RWPE2 (cell line): ENCODE data around the gene PNO1.
A peak's percentile ranks its signal among the peaks of the same experiment; 100 is the strongest.
"Not testable (repeated sequence)": the region's sequence is repeated elsewhere in the genome, so short reads cannot be mapped to it uniquely, and the experiment has no call there.

Experiments
- ATAC-seq: fragments of 200-7000 bp; cut with Tn5 transposase; 3 replicates; pipeline ENCODE4 v1.9.1; 2021; ENCODE audit warnings: low read depth
- DNase-seq: peaks from one replicate; pipeline ENCODE4 v3.0.0-alpha.2; 2020; ENCODE audit warnings: low spot score
- H3K27ac ChIP-seq: fragments of 450-650 bp; 2 replicates; pipeline ENCODE4 v1.5.1; 2017; ENCODE audit warnings: mild to moderate bottlenecking; ENCODE audit not compliant: poor library complexity, severe bottlenecking
- H3K27me3 ChIP-seq: fragments of 250-450 bp; sonication (Bioruptor Pico); 2 replicates; pipeline ENCODE4 v1.5.1; 2021; ENCODE audit warnings: mild to moderate bottlenecking, moderate library complexity; ENCODE audit not compliant: insufficient read depth, poor library complexity, severe bottlenecking
- H3K36me3 ChIP-seq: fragments of 250-450 bp; sonication (Bioruptor Pico); 2 replicates; pipeline ENCODE4 v1.5.1; 2020; ENCODE audit warnings: low read depth, mild to moderate bottlenecking, moderate library complexity
- H3K4me1 ChIP-seq: fragments of 250-450 bp; sonication (Bioruptor Pico); 2 replicates; pipeline ENCODE4 v1.5.1; 2021; ENCODE audit warnings: mild to moderate bottlenecking, moderate library complexity; ENCODE audit not compliant: insufficient read depth, poor library complexity, severe bottlenecking
- H3K4me3 ChIP-seq: fragments of 250-450 bp; sonication (Bioruptor Pico); 2 replicates; pipeline ENCODE4 v1.5.1; 2021; ENCODE audit warnings: mild to moderate bottlenecking, moderate library complexity; ENCODE audit not compliant: severe bottlenecking
- H3K9me3 ChIP-seq: fragments of 250-450 bp; sonication (Bioruptor Pico); 2 replicates; pipeline ENCODE4 v1.5.1; 2021; ENCODE audit warnings: mild to moderate bottlenecking, moderate library complexity; ENCODE audit not compliant: severe bottlenecking
- CTCF ChIP-seq: fragments of 450-650 bp; IDR thresholded peaks from one replicate; pipeline ENCODE4 v1.5.1; 2017; ENCODE audit warnings: mild to moderate bottlenecking, moderate library complexity; ENCODE audit not compliant: poor library complexity, severe bottlenecking

Gene PNO1

GRCh38 chr2:68172990-68173700 is 15.5 kb downstream of the PNO1 start:
- H3K4me1 ChIP-seq: peaks cover 3% of the 10 kb centered on the region
- no peak overlapping the region for H3K4me3 ChIP-seq
- peak overlapping the region; percentile 18 for H3K27ac ChIP-seq
- no peaks in the 10 kb centered on the region for H3K27me3 ChIP-seq
- no peaks in the 10 kb centered on the region for H3K9me3 ChIP-seq
- DNase-seq (no peak), ATAC-seq (peak; percentile 74)
- H3K36me3 ChIP-seq: peaks cover 84% of the 10 kb centered on the region
- no peak for TF ChIP-seq CTCF

- not testable (repeated sequence) for H3K4me3 ChIP-seq, H3K27me3 ChIP-seq, H3K4me1 ChIP-seq, DNase-seq, ATAC-seq, H3K27ac ChIP-seq, H3K9me3 ChIP-seq
- H3K36me3 ChIP-seq: peaks cover 87% of the 10 kb centered on the region
These were observed 17.5 kb downstream of the PNO1 start for GRCh38 chr2:68175210-68175609.

GRCh38 chr2:68176657-68177056 is 19.0 kb downstream of the PNO1 start:
- TF ChIP-seq CTCF: no peak
- no peak overlapping the region for H3K27ac ChIP-seq
- peaks cover 3% of the 10 kb centered on the region for H3K4me1 ChIP-seq
- no peak for DNase-seq
- no peaks in the 10 kb centered on the region for H3K9me3 ChIP-seq
- H3K36me3 ChIP-seq: peaks cover 86% of the 10 kb centered on the region
- no peaks in the 10 kb centered on the region for H3K27me3 ChIP-seq
- ATAC-seq: no peak
- no peak overlapping the region for H3K4me3 ChIP-seq

GRCh38 chr2:68177541-68177940 is 19.9 kb downstream of the PNO1 start:
- DNase-seq (no peak), ATAC-seq (no peak)
- H3K27me3 ChIP-seq: no peaks in the 10 kb centered on the region
- H3K4me3 ChIP-seq: no peak overlapping the region
- H3K9me3 ChIP-seq: no peaks in the 10 kb centered on the region
- H3K4me1 ChIP-seq: peaks cover 3% of the 10 kb centered on the region
- TF ChIP-seq CTCF: no peak
- peaks cover 80% of the 10 kb centered on the region for H3K36me3 ChIP-seq
- H3K27ac ChIP-seq: no peak overlapping the region

- no peak overlapping the region for H3K27ac ChIP-seq
These were observed 20.7 kb downstream of the PNO1 start for GRCh38 chr2:68178432-68178831.

More at GRCh38 chr2:68178432-68178831, 20.7 kb downstream of the PNO1 start:
- H3K4me3 ChIP-seq: no peak overlapping the region
- no peaks in the 10 kb centered on the region for H3K9me3 ChIP-seq
- no peak for ATAC-seq
- no peaks in the 10 kb centered on the region for H3K27me3 ChIP-seq
- H3K36me3 ChIP-seq: peaks cover 81% of the 10 kb centered on the region
- no peak for TF ChIP-seq CTCF
- H3K4me1 ChIP-seq: no peaks in the 10 kb centered on the region
- DNase-seq: no peak
